KOPT-K1 (cell line): ENCODE data around the gene GLOD5.
"Not testable (repeated sequence)": the region's sequence is repeated elsewhere in the genome, so short reads cannot be mapped to it uniquely, and the experiment has no call there.

ENCODE experiments used
- H3K27ac ChIP-seq: fragments of 200-600 bp; sonication (generic); 2 replicates; pipeline ENCODE4 v1.5.1; 2016; ENCODE audit warnings: antibody characterized with exemption, mild to moderate bottlenecking, low read depth, low read length; ENCODE audit not compliant: poor library complexity, severe bottlenecking
- H3K36me3 ChIP-seq: fragments of 200-600 bp; sonication (generic); 2 replicates; pipeline ENCODE4 v1.5.1; 2017; ENCODE audit warnings: antibody characterized with exemption, mild to moderate bottlenecking, low read length, moderate library complexity; ENCODE audit not compliant: insufficient read depth
- H3K9me3 ChIP-seq: fragments of 200-600 bp; sonication (generic); 2 replicates; pipeline ENCODE4 v1.5.1; 2017; ENCODE audit warnings: antibody characterized with exemption, low read length, mild to moderate bottlenecking; ENCODE audit not compliant: insufficient read depth, poor library complexity, severe bottlenecking

The GLOD5 gene

DNA sequence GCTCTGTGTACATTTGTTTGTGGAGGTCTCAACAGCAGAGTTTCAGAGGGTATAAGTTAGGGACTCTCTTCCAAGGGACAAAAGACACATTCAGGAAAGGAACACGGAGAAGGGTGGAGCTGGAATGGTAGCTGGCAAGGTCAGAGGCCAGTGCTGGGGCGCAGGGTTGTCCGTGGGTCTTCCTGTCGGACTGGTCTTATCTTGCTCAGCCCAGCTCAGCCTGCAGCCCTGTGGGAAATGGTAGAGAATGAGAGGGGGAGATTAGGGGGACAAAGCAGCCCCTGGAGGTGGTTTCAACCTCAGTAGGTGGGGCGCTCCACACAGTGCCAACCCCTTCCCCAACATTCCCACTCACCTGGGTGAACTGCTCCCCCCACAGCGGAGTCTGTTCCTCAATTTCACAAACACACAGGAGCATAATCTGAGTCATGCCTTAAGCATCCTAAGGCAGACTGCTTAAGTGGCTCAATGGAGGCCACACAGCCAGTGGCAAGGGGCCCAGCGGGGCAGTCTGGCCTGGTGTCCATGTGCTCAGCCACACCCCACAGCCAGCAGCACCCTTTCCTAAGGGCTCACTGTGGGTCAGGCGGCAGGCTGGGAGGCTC is 33.5 kb downstream of the GLOD5 start:
- Histone ChIP-seq H3K9me3 (no peaks in the 10 kb centered on the region), H3K27ac (no peak overlapping the region), H3K36me3 (no peaks in the 10 kb centered on the region)

DNA sequence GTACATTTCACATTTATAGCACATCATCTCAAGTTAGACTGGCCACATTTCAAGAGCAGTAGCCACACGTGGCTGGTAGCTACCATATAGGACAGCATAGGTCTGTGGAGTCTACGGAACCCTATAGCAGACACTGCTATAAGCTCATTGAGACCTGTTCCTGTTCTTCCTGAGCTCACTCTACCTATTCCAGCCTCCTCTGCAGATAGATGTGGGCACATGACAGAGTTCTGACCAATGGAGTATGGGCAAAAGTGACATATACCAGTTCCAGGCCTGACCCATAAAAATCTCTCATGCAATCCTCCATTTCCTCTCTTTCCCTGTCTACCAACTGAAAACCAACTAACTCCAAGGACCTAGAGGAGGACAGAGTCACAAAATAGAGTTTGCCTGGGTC is 36.8 kb downstream of the GLOD5 start:
- Histone ChIP-seq H3K9me3 (no peaks in the 10 kb centered on the region), H3K27ac (no peak overlapping the region), H3K36me3 (0 out of 2 replicates have a peak, but pooled peaks cover 5% of the 10 kb centered on the region)

DNA sequence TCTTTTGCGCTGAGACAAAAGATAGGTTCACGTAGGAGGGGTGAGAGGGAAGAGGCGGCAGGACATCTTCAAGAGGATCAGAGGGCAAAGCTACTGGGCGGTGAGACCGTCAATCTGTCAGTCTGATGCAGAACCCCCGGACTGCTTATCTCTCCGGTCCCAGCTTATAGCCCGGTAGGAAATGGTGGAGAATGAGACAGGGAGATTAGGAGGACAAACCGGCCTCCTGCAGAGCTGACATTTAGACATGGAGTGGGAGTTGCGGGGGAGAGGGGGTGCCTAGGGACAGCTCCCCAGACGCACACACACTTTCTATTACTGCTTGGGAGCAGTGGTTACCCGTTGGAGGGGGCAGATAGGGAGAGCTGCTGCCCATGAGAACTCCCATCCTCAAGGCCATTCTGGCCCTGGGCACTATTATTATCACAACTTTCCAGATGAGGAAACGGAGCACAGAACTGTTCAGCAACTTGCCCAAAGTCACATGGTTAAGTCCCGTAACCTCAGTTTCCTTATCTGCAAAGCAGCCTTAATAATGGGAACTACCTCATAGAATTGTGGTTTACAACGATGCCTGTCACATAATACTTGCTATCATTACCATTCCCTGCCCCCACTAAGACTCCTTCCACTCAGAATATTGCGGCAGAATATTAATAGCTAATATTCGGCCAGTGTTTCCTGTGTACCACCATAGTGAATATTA is 39.2 kb downstream of the GLOD5 start:
- Histone ChIP-seq H3K27ac (peak overlapping the region; percentile 97), H3K36me3 (peaks cover 22% of the 10 kb centered on the region; the same call in 1 of the 2 replicates), H3K9me3 (no peaks in the 10 kb centered on the region)

DNA sequence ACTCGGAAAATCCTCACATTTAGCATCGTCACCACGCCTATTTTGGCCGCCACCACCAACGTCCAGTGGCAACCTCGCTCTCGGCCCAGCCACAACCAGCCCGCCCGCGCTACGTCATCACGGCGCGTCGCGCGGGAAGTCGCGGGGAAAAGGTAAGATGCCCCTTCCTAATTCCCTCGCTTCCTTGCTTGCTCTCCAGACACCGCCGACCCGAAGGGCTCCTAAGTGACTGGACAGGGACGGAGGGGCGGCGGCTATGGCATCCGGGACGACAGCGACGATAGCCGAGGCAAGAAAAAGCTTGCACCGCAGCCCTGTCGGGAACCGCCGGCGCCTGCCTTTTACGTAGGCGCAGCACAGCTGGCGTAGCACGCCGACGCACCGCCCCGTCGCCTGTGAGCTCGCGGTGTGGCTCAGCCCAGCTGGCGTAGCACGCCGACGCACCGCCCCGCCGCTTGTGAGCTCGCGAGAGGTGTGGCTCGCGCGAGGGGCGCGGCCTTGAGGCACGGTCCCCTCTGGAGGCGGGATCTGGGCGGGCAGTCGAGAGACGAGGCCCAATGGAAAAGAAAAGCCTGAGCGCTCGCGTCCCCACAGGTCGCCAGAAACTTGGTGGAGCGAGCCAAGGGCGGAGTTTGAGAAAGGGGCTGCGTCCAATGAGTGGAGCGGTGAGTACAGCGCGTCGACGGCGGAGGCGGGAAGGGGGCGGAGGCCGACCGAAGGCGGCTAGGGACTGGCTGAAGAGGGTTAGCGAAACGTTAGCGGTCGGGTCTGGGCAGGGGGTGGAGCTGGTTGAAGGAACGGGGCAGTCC is 39.9 kb downstream of the GLOD5 start, which contains the start of gene HDAC6:
HDAC6 (plus strand) TSS at position 788 of the 809 bp plus-strand sequence. CDS start 626 bp downstream, outside the sequence.
- H3K9me3 ChIP-seq = no peaks in the 10 kb centered on the region
- peak within 1 kb of the TSS; percentile 97 for H3K27ac ChIP-seq
- peaks cover 22% of the 10 kb centered on the region; the same call in 1 of the 2 replicates for H3K36me3 ChIP-seq

DNA sequence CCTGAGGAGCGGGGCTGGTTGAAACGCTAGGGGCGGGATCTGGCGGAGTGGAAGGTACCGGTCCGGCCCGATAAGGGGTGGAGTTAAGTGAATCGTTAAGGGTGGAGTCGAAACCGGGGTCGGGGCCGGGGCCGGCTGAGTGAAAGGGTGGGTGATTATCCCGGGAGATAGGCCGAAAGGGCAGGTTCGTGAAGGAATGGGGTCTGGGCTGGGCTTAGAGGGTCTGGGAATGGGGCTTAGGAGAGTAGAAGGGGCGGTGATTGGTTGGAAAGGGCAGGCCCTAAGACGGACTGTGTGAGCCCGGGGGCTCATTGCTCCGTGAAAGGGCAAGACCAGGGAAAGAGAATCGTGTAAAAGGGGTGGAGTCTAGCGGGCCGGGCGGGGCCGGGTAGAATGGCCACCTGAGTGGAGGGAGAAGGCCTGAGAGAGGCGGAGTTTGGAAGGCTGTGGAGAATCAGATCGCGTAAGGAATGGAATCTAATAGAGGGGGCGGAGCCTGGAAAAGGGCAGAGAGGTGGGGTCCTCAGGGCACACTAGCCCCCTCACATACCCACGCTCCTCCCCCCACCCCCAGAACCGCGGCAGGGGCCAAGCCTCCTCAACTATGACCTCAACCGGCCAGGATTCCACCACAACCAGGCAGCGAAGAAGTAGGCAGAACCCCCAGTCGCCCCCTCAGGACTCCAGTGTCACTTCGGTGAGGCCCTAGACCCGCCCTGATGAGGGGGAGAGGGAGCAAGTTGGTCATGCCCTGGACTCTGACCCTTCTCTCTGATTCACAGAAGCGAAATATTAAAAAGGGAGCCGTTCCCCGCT is 40.8 kb downstream of the GLOD5 start:
- H3K27ac ChIP-seq = peak overlapping the region; percentile 88
- no peaks in the 10 kb centered on the region for H3K9me3 ChIP-seq
- peaks cover 22% of the 10 kb centered on the region; the same call in 1 of the 2 replicates for H3K36me3 ChIP-seq

DNA sequence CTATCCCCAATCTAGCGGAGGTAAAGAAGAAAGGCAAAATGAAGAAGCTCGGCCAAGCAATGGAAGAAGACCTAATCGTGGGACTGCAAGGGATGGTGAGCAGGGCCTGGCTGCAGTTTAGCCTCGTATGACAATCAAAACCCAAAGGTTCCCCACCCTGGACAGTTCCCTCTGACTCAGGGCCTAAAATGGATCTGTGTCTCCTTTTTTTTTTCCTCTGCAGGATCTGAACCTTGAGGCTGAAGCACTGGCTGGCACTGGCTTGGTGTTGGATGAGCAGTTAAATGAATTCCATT is 41.3 kb downstream of the GLOD5 start:
- Histone ChIP-seq H3K9me3 (no peaks in the 10 kb centered on the region), H3K27ac (peak overlapping the region; percentile 88)

DNA sequence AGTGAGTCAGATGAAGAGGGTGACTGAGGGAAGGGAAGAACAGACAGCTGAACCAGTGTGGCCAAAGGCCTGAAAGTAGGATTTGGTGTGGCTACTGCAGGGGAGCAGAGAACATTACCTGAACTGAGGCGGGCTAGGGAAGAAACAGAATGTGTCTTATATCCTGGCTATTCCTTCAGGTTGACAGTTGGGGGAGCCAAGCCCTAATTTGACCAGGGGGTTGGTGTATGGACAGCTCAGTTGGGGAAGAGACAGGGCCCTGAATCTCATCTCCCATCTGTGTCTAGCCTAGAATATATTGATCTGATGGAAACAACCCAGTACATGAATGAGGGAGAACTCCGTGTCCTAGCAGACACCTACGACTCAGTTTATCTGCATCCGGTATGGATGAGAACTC is 44.5 kb downstream of the GLOD5 start:
- no peak overlapping the region for H3K27ac ChIP-seq
- H3K36me3 ChIP-seq = peaks cover 22% of the 10 kb centered on the region; the same call in 1 of the 2 replicates
- no peaks in the 10 kb centered on the region for H3K9me3 ChIP-seq

More for the DNA sequence above, 41.3 kb downstream of the GLOD5 start:
- peaks cover 22% of the 10 kb centered on the region; the same call in 1 of the 2 replicates for H3K36me3 ChIP-seq

DNA sequence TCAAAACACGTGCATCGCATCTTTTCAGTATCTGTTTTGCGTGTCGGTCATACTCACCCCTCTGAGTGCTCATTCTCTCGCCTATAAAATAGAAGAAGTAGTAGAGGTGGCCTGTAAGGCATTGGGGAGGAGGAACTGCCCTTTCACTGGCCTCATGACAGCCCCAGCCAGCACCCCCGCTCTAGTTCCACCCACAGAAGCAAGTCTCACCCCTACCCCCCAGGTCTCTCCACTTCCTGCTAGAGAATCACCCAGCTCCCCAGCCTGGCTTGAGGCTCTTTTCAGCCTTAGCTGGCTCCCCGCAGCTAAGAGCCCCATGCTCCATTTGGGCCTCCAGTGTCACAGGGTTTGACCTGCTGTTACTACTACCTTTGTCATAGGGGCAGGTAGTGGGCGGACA is 52.1 kb downstream of the GLOD5 start:
- H3K9me3 ChIP-seq = no peaks in the 10 kb centered on the region
- H3K27ac ChIP-seq = no peak overlapping the region
- no peaks in the 10 kb centered on the region; the same call in 1 of the 2 replicates for H3K36me3 ChIP-seq

DNA sequence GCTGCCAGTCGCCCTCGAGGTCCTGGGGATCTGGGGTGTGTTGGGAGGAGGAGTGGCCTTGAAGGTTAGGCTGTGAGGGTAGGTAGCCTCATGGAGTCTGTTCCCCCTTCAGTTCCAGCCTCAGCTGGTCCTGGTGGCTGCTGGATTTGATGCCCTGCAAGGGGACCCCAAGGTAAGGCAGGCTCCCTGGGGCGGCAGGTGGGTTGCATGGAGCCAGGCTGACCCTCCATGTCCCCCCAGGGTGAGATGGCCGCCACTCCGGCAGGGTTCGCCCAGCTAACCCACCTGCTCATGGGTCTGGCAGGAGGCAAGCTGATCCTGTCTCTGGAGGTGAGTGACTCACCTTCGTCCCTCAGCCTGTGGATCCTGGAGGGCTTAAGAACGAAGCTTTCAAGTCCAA is 53.2 kb downstream of the GLOD5 start:
- Histone ChIP-seq H3K36me3 (no peaks in the 10 kb centered on the region; the same call in 1 of the 2 replicates), H3K27ac (no peak overlapping the region), H3K9me3 (no peaks in the 10 kb centered on the region)

DNA sequence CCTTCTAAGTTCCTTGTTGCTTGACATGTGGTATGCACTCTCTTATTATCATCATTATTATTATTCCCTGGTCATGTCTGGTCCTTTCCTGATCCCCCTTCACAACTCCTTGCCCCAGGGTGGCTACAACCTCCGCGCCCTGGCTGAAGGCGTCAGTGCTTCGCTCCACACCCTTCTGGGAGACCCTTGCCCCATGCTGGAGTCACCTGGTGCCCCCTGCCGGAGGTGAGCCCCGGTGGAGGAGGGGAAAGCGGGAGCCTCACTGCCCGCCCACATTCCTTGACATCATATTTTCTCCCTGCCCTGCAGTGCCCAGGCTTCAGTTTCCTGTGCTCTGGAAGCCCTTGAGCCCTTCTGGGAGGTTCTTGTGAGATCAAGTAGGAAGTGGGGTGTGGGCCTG is 53.7 kb downstream of the GLOD5 start:
- H3K9me3 ChIP-seq = no peaks in the 10 kb centered on the region
- no peaks in the 10 kb centered on the region; the same call in 1 of the 2 replicates for H3K36me3 ChIP-seq
- H3K27ac ChIP-seq = no peak overlapping the region

DNA sequence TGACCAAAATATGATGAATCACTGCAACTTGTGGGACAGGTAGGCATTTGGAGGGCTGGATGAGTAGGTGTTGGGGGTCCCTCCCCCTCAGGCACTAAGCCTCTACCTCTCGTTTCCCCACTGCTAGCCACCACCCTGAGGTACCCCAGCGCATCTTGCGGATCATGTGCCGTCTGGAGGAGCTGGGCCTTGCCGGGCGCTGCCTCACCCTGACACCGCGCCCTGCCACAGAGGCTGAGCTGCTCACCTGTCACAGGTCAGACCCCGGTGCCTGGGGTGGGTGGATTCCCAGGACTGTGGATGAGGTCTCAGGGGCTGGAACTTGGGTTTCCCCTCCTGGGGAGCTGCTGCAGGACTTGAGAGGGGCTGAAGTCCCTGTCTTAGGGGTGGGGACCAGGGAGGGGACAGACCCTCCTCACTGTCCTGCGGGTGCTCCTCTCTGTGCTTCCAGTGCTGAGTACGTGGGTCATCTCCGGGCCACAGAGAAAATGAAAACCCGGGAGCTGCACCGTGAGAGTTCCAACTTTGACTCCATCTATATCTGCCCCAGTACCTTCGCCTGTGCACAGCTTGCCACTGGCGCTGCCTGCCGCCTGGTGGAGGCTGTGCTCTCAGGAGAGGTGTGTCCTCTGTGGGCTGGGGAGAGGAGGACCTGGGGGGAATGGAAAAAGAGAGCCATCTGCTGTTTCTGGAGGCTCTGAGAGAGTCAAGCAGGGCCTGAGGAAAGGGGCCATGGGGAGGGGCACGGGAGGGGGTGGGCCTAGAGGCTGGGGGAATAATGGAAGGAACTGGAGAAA is 54.7 kb downstream of the GLOD5 start:
- no peaks in the 10 kb centered on the region for H3K9me3 ChIP-seq
- no peak overlapping the region for H3K27ac ChIP-seq
- H3K36me3 ChIP-seq = no peaks in the 10 kb centered on the region; the same call in 1 of the 2 replicates

DNA sequence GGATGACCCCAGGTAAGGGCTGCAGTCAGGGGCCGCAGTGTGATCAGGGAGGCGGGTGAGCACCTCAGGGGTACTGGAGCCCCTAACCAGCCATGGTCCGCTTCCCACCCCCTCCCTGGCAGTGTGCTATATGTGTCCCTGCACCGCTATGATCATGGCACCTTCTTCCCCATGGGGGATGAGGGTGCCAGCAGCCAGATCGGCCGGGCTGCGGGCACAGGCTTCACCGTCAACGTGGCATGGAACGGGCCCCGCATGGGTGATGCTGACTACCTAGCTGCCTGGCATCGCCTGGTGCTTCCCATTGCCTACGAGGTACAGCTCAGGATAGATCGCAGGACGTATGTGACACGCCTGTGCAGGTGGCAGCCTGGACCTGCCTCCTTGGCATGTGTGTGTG is 56.6 kb downstream of the GLOD5 start:
- no peak overlapping the region for H3K27ac ChIP-seq
- H3K9me3 ChIP-seq = no peaks in the 10 kb centered on the region
- peaks cover 10% of the 10 kb centered on the region; the same call in 1 of the 2 replicates for H3K36me3 ChIP-seq

DNA sequence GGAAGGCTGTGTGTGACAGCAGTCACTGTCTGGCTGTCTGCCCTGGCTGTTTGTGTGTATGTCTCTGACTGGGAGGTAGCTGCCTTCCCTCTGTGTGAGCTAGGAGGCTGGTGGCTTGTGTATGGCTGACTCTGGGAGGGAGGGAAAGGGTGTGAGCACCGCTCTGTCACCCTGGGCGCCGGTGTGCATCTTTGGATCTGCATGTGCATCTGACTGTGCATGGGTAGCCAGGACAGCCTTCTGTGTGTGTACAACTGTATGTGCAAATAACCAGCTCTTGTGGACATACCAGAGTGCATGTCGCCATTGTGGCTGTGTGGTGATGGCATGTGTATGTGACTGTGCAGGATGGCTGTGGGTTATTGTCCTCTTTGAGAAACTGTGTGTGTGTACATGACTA is 57.3 kb downstream of the GLOD5 start:
- Histone ChIP-seq H3K36me3 (peaks cover 17% of the 10 kb centered on the region), H3K9me3 (no peaks in the 10 kb centered on the region), H3K27ac (no peak overlapping the region)

DNA sequence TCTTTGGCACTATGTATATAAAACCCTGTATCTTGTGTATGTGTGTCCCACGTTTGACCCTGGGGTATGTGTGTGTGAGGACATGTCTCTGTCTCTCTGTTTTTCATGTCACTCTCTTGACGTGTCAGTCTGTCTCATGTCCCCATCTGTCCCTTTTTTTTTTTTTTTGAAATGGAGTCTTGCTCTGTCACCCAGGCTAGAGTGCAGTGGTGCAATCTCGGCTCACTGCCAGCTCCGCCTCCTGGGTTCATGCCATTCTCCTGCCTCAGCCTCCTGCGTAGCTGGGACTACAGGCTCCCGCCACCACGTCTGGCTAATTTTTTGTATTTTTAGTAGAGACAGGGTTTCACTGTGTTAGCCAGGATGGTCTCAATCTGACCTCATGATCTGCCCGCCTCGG is 57.8 kb downstream of the GLOD5 start:
- H3K36me3 ChIP-seq = peaks cover 23% of the 10 kb centered on the region
- H3K27ac ChIP-seq, H3K9me3 ChIP-seq: not testable (repeated sequence)
